Stimulated activated CD4-positive, alpha-beta T cell treated with anti-CD3 and anti-CD28 coated beads, Interleukin-15, amount 100 ng/mL, for 48 hours (primary cell): ENCODE measurements around the gene COL25A1.

ENCODE experiments used
- DNase-seq, 2 donors: peaks; one replicate each; pipeline ENCODE4 v3.0.0-alpha.2; 2020; ENCODE audit warnings: low read depth in 2 of 2

The COL25A1 gene

GRCh38 chr4:109291707-109292238 is 10.7 kb downstream of the COL25A1 start:
- DNase-seq = no peak

GRCh38 chr4:109290918-109291317 is 11.5 kb downstream of the COL25A1 start:
- DNase-seq = no peak

- DNase-seq = no peak
Measured at GRCh38 chr4:109278594-109279031, 23.8 kb downstream of the COL25A1 start.

DNA sequence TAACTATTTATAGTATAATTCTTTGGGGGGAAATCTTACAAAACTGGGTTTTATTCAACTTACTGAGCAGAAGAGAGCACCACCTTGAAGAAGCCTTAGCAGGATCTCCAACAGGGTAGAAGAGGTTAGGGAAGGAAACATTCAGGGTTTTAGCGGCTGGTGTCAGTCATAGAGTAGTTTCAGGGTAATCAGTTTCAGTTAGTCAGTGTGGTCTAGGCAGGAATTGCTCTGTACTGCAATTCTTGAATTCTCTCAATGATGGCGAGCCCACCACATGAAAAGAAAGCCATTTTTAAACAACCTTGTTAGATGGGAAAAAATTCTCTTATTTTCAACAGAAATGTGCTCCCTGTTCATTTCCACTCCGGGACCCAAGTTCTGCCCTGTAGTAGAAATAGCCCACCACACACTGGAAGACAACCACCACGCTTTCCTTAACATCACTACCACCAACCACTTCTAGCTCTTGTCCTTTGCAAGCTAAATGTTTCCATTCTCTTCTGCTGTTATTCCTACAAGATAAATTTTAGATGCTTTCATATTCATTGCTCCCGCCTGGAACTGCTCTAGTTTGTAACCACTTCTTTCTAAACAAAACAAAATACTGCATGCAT is 25.9 kb downstream of the COL25A1 start:
- DNase-seq = peak in 1 of 2 donors; percentile 2

DNA sequence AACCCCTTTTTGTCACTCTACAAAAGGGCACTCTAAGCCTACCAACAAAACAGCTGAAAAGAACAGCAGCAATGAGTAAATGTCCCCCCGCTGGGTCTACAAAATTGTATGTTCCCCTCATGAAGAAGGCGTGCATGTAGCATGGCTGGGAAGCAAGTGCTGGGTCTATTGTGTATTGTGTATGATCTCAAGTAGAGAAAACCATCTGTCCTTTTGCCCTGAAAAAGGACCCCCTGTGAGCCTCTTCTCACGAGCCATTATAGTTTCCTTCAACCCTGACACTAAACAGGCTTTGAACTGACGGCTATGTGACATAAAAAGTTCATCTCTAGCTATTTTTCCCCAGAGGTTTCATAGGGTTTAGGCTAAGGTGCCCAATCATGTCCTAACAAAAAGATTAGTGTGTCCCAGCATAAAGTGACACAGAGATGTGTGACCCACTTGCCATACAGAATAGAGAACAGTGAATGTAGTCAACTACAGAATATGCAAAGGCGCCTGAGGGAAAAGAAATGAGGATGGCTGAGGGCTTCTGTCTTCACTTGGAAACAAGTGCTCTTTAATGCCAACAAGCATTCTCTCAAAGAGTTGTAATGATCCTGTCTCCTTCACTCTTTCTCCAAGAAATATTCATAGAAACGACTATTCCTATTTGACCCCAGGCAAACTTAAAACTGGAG is 27.3 kb downstream of the COL25A1 start:
- no peak for DNase-seq

DNA sequence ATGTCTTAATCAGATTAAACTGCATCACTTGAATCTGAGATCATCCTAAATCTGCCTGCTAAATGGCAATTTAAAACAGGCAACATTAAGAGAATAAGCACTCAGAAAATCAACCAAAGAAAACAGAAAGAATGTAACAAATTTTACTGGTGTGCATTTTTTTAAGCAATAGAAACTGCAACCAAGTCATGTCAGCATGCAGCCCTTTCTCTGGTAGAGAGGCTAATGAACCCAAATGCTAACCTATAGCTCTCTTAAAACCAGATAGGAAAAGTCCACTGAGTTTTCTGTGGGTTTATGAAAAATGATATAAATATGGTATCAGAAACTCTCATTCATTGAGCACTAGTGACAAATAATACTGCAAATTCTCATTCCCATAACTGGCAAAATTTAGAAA is 35.6 kb downstream of the COL25A1 start:
- DNase-seq = no peak

GRCh38 chr4:109266236-109266635 is 36.2 kb downstream of the COL25A1 start:
- no peak for DNase-seq

- DNase-seq = no peak
Measured at GRCh38 chr4:109263721-109264120, 38.7 kb downstream of the COL25A1 start.

GRCh38 chr4:109256818-109257217 is 45.6 kb downstream of the COL25A1 start:
- DNase-seq = no peak

- no peak for DNase-seq
Measured at GRCh38 chr4:109254845-109255244, 47.6 kb downstream of the COL25A1 start.

GRCh38 chr4:109251396-109251795 is 51.1 kb downstream of the COL25A1 start:
- no peak for DNase-seq

- DNase-seq = no peak
Measured at GRCh38 chr4:109248322-109248900, 54.0 kb downstream of the COL25A1 start.

DNA sequence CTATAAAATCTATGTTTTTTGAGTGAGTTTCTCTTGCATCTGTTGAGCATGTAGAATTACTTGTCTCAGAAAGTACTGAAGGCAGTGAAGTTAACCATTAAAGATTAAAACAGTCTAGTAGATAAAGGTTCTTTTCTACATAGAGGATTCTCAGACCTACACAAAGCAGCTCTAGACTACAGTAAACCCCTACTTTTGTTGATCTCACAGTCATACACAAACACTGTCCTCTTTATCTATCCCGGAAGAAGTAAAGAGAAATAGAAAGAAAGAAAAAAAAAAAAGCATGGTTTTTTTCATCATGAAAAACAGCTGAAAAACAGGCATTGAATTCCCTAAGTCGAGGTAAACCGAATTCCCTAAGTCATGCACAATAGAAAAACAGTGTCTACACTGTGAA is 58.6 kb downstream of the COL25A1 start:
- no peak for DNase-seq

- no peak for DNase-seq
Measured at GRCh38 chr4:109238746-109239145, 63.7 kb downstream of the COL25A1 start.

- DNase-seq = no peak
Measured at GRCh38 chr4:109235683-109236082, 66.8 kb downstream of the COL25A1 start.

DNA sequence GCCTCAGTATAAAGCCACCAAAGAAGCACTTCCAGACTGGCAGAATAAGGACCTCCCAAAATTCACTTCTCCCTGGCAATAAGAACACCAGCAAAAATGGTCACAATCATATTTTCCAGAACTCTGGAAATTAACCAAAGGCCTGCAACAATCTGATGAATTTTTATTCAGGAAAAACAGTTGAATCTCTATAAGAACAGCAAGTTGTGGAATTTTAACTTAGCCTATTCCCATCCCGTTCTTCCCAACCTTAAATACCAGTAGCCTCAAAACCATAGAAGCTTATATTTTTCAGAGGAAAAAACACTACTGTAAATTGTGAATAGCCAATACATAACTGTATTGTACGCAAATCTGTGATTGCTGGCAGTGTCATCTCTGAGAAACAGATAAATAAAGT is 67.9 kb downstream of the COL25A1 start:
- DNase-seq = no peak

GRCh38 chr4:109233570-109233969 is 68.9 kb downstream of the COL25A1 start:
- DNase-seq = no peak

DNA sequence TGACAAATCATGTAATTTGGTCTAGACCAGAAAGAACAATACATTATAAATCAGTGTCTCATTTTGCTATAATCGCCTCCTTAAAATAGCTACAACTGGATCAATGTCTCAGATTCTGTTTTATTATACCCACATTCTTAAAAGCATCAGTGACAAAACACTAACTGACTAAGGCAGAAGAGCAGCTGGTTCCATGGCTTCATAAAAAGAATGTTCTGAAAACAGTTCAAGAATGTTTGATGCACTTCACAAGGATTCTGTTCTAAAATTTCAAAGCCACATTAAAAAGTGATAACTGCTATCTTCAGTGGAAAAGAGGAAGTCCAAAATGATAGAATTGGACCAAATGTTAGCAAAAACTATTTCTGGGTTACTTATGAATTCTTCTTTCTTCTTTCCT is 69.8 kb downstream of the COL25A1 start:
- DNase-seq = no peak

DNA sequence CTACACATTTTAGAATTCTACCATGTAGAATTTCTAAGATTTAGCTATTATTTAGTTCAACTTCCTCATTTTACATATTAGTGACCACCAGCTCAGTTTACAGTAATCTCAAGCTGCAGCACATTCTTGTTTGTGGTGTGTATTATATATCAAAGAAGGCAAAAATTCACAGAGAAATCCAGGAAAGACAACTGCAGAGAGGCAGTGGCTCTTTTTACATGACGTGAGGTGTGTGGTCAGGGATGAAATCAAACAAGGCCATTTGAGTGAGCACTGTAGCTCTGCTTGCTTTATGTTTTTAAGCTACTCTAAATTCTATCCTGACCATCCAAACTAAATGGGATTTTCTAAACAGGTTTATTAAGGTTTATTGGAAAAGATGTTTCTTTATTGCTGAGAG is 71.1 kb downstream of the COL25A1 start:
- DNase-seq = no peak

- no peak for DNase-seq
Measured at GRCh38 chr4:109229028-109229427, 73.4 kb downstream of the COL25A1 start.

DNA sequence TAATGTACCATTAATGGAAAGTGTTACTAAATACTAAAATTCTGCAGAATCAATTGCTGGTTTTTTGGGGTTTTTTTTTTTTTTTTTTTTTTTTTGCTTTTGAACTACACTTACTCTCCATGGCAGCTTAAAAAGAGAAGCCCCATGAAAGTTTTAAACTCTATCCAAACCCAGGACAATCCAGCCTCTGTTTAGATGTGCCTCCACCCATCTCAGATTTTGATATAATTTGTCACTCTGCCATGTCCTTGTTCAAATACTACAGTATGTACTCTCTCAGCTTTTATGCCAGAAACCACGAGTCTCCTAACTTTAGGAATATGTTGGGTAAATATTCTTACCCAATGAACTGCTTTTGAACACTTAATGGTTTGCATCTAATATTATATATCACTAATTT is 84.2 kb downstream of the COL25A1 start:
- DNase-seq = no peak

DNA sequence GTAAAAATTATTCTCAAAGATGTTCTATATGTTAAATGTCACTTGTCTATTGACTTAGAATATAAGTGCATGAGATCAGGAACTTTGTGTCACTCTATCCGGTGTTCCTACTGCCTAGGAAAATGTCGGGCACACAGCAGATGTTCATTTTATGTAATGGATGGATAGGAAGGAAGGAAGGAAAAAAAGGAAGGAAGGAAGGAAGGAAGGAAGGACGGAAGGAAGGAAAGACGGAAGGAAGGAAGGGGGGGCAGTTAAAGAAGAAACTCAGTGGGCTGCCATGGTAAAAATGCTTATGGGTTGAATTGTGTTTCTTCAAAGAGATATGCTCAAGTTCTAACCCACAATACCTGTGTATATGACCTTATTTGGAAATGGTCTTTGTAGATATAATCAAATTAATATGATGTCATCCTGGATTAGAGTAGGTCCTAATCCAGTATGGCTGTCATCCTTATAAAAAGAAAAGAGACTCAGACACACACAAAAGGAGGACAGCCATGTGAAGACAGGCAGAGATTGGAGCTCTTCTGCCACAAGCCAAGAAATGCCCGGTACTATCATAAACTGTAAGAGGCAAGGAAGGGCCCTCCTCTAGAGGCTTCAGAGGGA is 86.3 kb downstream of the COL25A1 start:
- no peak for DNase-seq

DNA sequence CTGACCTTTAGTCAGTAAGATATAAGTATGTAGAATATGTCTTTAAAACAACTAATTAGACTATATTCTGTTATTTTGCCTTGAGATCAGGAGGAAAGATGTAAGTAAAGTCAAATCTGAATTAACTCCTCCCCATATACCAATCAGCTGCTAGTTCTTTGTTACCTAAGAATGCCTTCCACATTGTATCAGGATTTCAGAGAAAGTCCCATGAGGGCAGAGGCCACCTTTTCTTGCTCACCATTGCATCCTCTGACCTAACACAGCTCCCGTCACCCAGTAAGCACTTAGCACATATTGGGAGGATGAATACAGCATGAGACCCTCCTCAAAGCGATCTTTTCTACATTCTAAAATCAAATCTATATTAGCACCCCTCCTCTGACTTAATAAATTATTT is 87.0 kb downstream of the COL25A1 start:
- no peak for DNase-seq
